Measurements from ENCODE around the gene MYOCOS.

The MYOCOS gene

GRCh38 chr1:171590022-171590421 is 32.0 kb upstream of the MYOCOS start:
- TF ChIP-seq, protein P1, sequence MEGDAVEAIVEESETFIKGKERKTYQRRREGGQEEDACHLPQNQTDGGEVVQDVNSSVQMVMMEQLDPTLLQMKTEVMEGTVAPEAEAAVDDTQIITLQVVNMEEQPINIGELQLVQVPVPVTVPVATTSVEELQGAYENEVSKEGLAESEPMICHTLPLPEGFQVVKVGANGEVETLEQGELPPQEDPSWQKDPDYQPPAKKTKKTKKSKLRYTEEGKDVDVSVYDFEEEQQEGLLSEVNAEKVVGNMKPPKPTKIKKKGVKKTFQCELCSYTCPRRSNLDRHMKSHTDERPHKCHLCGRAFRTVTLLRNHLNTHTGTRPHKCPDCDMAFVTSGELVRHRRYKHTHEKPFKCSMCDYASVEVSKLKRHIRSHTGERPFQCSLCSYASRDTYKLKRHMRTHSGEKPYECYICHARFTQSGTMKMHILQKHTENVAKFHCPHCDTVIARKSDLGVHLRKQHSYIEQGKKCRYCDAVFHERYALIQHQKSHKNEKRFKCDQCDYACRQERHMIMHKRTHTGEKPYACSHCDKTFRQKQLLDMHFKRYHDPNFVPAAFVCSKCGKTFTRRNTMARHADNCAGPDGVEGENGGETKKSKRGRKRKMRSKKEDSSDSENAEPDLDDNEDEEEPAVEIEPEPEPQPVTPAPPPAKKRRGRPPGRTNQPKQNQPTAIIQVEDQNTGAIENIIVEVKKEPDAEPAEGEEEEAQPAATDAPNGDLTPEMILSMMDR (IDR thresholded peaks at IDR 0.05), result no peak

DNA sequence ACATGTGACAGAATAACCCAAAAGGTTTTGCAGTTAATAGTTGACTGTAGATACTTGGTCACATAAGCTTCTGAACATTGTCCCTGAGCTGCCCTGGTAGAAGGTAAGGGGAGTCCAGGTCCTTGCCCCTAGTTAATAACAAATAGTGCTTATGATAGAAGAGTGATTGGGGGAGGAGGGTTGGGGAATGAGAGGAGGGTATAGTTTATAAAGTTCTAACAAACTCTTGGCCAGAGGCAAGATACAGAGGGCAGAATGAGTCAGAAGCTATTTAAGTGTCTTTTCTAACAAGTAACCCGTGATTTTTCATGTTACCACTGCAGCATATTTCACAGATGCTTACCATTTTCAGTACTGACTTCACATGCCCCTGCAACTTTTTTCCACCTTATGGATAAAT is 26.7 kb upstream of the MYOCOS start:
- TF ChIP-seq, protein P1 (IDR thresholded peaks at IDR 0.05), result no peak

GRCh38 chr1:171596119-171596518 is 25.9 kb upstream of the MYOCOS start:
- TF ChIP-seq, protein P1 (IDR thresholded peaks at IDR 0.05), result no peak

- TF ChIP-seq, protein P1 (IDR thresholded peaks at IDR 0.05), result no peak
These were observed 25.3 kb upstream of the MYOCOS start for GRCh38 chr1:171596705-171597104.

- TF ChIP-seq, protein P1 (IDR thresholded peaks at IDR 0.05), result no peak
These were observed 24.8 kb upstream of the MYOCOS start for GRCh38 chr1:171597203-171597602.

- TF ChIP-seq, protein P1 (IDR thresholded peaks at IDR 0.05), result no peak
These were observed 21.2 kb upstream of the MYOCOS start for GRCh38 chr1:171600862-171601261.

DNA sequence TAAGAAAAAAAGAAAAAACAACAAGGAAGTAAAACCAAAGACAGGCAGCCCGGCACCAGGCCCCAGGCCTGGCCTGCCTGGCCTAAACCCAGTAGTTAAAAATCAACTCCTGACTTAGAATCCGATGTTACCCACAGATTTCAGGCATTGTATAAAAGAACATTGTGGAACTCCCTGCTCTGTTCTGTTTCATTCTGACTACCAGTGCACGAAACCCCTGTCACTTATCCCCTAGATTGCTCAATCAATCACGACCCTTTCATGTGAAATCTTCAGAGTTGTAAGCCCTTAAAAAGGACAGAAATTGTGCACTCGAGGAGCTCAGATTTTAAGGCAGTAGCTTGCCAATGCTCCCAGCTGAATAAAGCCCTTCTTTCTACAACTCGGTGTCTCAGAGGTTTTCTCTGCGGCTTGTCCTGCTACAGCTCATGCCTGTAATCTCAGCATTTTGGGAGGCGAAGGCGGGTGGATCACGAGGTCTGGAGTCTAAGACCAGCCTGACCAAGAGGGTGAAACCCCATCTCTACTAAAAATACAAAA is 15.6 kb upstream of the MYOCOS start:
- TF ChIP-seq, protein P1 (IDR thresholded peaks at IDR 0.05), result no peak

GRCh38 chr1:171610385-171610784 is 11.7 kb upstream of the MYOCOS start:
- TF ChIP-seq, protein P1 (IDR thresholded peaks at IDR 0.05), result no peak

Data from LNCAP (cell line).